HuH-7 (cell line): Measurements from ENCODE around the gene PTCD3.

Experiments used
- DNase-seq: peaks from one replicate; pipeline ENCODE4 v3.0.0; 2011; ENCODE audit warnings: low spot score

PTCD3 gene

DNA sequence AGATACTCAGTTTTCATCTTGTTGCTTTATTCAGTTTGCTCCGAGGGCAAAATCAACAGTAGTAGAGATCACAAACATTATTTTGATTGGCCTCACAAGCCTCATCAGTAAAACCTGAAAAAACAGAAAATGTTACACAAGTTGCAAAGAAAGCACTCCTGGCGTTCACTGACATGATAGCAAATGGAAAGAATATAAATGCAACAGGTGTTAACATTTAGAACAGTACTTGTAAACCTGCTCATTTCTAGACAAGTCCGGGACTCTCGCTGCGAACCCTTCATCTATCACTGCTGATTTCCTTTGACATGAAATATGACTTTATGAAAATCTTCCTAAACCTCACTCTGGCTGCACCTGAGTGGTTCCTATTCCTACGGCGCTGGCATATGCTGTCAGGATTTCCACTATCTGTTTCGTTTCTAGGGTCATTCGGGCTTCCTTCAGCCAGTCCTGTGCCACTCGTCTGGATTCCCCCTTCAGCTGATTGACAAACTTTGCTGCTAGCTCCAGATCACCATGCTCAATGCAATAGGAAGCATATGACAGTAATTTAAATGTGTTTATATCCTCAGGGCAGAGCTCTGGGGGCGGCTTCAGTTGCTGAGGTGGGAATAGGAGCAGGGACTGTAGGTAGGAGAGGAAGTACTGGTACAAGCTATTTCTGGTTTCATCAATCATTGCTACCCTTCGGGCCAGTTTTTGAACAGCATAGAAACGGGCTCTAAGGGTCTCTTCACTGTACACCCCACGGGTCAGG lies 38.1 kb downstream of the PTCD3 start:
- no peak for DNase-seq

GRCh38 chr2:86147793-86148192 lies 41.8 kb downstream of the PTCD3 start:
- DNase-seq, result no peak

DNA sequence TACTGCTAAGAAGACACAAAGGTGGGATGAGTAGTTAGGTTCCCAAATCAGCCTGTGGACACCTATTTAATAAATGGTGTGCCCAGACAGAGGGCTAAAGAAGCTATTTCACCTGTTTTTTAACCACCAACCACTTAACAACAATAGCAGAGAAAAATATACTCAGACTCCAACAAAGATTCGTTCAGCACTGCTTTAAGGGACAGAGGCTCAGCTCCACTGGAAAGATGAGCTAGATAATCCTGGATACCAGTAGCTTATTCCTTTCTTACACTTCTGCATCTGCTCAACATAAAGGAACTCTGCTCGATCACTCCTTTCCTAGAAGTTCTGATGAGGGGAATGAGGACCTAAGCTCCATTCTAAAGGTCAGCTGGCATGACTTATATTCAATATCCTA lies 44.5 kb downstream of the PTCD3 start:
- no peak for DNase-seq

GRCh38 chr2:86157009-86157556 lies 51.0 kb downstream of the PTCD3 start:
- peak; percentile 20 for DNase-seq

GRCh38 chr2:86158286-86158685 lies 52.3 kb downstream of the PTCD3 start:
- DNase-seq, result no peak

DNA sequence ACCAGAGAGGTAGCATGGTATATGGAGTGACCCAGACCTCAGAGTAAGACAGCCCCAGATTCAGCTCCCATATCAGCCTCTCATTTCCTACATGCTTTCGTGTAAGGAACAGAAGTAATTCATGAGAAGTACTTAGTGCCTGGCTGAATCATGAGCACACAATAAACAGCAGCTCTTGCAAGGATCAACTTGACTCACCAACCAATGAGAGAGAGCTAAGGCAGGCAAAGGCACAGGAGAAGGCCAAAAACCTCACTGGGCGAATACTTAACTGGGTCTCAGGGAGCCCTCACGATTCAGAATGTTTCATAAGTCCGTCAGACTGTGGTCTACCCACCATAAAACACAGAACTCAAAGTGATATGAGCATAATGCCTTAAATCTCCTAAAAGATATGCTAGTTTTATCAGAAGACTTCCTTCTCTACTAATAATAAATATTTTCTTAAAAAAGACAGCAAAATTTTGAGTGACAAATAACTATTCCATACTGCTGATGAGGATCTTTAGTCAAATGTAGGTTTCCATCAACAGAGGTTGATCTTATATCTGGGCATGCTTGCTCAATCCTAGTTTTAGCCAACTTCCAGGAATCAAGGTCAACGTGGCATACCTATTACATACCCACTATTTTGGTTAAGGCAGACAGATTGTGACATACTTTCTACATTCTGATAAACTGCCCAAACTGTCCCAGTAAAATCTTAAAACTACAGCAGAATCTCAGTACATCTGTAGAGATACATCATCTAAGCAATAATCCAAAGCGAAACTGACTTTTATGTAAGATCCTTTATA lies 54.3 kb downstream of the PTCD3 start:
- DNase-seq, result no peak

DNA sequence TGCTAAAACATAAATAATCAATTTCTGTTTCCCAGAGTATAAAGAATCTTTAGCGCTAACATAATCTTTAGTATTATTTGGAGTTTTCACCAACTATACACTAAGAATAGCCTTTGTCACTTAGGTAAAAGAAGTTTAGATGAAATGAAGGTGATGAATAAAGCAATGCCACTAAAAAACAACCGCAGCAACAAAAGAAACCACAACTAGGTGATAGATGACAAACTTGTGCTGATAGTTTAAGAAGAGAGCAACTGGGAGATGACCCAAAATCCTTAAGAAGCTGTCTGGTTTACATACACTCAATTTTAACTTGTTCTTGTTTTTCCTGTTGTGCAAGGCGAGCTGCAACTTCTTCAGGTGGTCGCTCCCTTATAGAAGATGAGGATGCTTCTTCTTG lies 64.4 kb downstream of the PTCD3 start:
- DNase-seq, result no peak

- DNase-seq, result no peak
Observed at GRCh38 chr2:86171295-86171694, 65.3 kb downstream of the PTCD3 start.

- DNase-seq, result no peak
Observed at GRCh38 chr2:86172610-86173009, 66.6 kb downstream of the PTCD3 start.

DNA sequence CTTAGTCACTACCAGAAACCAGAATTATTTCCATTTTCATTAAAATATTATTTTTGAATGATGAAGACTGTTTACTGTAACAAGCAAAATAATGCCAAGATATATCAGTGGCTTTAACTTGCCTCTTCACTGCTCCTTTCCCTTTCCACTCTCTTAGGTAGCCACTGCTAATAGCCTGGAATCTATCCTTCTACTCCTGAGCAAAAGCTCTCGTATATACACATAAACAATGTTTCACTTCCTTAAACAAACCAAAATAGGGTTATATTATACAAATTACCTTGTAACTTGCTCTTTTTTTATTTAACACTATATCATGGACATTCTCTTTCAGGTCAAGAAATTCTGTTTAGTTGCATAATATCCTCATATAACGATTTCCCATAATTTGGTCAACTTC lies 68.4 kb downstream of the PTCD3 start:
- DNase-seq, result no peak

DNA sequence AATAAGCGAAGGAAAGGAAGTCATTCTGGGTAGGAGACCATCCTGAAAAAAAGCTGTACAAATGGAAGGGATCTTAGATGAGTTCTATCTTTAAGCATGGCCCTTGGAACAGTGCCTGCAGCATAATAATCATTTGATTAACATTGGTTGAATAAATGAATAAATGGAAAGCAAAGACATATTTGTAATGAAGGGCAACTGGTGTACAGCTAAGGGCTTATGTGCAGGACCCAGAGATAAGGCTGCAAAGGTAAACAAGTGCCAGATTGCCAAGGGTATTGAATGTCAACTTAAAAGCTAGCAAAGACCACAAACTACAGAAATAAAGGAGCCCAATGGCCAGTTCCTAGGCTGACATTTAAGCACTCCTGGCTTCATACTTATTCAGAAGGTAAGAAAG lies 69.8 kb downstream of the PTCD3 start:
- no peak for DNase-seq

- DNase-seq, result no peak
Observed at GRCh38 chr2:86176597-86176996, 70.6 kb downstream of the PTCD3 start.

DNA sequence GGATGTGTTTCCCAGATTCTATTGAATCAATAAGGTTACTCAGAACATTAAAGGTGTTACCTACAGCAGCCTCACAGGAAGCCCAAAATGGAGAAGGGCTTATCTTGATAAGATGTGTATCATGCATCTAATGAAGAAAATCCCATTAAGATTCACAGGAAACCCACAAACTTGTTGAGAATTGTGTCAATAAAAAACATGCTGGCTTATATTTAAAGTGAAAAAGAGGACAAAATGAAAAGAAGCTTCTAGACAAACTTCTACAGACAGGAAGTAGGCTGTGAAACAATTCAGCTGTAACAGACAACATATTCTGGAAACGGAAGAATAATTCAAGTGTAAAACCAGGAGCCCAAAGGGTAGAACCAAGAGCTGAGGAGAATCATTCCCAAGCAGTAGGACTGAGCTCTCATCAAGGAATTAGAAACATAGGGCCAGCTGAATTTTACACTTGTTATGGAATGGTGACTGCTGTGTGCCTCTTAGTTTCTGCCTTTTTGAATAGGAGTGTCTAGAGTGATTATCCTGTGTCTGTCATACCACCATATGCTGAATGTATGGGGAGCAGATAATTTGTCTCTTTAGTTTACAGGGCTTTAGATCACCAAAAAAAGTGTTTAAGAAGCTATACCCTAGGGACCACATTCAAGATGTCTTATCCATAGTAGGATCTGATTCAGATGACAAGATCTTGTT lies 79.6 kb downstream of the PTCD3 start:
- no peak for DNase-seq

DNA sequence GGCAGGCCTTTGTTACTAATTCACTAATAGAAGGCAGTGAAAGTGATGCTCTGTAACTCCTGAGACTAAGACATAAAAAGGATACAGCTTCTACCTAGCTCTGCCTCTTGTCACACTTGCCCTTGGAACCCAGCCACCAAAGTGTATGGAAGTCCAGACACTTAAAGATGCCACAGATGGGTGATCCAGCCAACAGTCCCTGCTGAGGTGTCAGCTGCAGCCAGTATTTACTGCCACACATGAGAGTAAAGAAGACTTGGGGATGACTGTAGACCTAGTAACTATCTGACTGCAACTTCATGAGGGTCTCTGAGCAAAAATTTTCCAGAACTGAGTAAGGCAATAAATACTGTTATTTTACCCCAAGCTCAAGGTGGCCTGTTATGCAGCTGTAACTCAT lies 80.4 kb downstream of the PTCD3 start:
- no peak for DNase-seq

- DNase-seq, result no peak
Observed at GRCh38 chr2:86189782-86190416, 83.9 kb downstream of the PTCD3 start.
